8988T (cell line): ENCODE results near the gene LCNL1.
A peak's percentile ranks its signal among the peaks of the same experiment; 100 is the strongest.

Source experiments
- DNase-seq: peaks from one replicate; pipeline ENCODE4 v3.0.0; 2011

Gene LCNL1

GRCh38 chr9:136960212-136960937, 22.4 kb upstream of the LCNL1 start:
- no peak for DNase-seq

DNA sequence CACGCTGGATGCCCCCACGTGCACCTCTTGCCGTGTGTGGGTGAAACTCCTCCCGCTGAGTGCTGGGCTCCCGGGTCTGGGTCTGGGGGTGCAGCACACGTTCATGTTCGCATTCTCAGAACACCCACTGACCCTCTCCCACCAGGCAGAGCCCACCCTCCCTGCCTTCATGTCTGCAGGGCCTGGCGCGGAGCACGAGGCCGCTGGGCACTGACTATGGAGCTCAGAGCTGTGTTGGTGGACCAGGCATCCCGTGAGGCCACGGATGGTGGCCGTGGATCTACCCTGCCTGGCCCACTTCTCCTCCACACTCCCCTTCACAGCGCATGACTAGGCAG, 21.9 kb upstream of the LCNL1 start:
- DNase-seq = no peak

DNA sequence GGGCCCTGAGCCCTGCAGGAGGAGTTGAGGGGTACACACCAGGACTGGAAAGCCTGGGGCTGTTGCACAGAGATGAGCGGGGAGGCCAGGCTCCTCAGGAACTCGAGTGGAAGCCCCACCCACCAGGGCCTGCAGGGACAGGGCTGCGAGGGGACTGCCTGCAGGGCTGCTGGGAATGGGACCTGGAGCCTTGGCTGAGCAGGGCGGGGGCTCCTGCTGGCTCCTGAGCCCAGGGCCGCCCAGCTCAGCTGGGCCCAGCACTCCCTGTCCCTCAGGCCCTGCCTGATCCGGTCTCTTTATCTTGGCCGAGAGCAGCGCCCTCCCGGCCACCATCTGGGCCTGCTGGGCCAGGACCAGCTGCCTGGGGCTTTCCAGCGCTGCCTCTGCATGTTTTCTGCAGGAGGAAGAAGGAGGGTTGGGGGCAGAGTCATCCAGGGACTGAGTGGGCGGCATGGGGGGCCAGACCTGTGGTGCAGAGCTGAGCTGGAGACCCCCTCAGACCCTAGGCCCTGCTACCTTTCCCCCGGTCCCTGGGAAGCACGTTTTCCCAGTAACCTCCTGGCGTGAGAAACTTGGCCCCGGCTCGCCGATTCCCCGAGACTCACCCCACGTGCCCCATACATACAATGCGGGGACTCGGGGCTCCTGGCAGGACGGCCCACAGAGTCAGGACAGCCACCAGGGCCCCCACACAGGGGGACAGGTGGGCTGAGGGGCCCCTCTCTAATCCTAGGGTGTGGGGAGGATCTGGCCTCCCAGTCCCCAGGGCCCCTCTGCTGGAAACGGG, 21.3 kb upstream of the LCNL1 start:
- DNase-seq = no peak

DNA sequence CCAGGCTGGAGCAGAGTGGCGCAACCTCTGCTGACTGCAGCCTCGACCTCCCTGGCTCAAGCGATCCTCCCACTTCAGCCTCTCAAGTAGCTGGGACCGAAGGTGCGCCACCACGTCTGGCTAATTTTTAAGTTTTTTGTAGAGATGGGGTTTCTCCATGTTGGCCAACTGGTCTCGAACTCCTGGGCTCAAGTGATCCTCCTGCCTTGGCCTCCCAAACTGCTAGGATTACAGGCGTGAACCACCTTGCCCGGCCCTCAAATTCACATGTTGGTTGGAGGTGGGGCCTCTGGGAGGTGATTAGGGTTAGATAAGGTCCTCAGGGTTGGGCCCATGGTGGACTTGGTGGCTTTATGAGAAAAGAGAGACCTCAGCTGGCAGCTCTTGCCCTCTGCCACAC, 20.6 kb upstream of the LCNL1 start:
- no peak for DNase-seq

GRCh38 chr9:136962701-136963248, 20.0 kb upstream of the LCNL1 start:
- DNase-seq = no peak

DNA sequence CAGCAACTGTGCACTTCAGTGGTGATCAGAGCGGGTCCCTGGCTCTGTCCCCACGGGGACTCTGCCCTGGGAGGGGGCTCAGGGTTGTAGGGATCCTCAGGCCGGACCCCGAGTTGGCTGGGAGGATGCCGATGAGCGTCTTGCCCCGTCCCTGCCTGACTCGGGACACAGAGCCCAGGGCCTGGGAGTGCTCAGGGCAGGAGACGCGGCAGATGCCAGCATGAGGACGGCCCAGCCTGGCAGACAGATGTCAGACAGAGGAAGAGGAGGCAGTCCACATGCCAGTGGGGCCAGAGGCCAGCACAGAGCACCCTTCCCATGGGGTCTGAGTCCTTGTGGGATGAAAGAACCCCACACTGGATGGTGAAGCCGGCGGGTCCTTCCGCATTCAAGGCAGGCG, 19.5 kb upstream of the LCNL1 start:
- DNase-seq = no peak

- no peak for DNase-seq
Observed at GRCh38 chr9:136963751-136964150, 19.0 kb upstream of the LCNL1 start.

GRCh38 chr9:136964171-136964689, 18.6 kb upstream of the LCNL1 start:
- no peak for DNase-seq

DNA sequence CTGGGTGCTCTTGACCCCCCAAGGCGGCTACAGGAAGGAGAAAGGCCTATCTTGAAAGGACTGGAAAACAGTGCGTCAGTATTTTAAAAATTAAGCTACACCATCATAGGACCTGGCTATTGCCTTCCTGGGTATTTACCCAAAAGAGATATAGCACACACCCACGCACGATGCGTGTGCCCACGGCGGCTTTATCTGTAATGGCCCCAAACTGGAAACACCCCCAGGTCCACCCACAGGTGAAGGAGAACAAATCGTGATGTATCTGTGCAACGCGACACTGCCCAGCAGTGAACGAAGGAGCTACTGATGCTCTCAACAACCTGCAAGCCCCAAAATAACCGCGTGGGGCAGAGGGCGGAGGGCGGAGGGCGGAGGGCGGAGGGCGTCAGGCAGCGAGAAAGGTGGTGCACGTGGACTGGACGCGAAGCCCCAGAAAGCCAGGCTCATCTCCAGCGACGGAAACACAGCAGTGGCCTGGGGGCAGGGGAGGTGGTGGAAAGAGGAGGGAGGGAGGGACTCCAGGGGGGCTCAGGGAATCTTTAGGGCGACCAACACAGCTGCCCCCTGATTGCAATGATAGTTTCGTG, 17.9 kb upstream of the LCNL1 start:
- DNase-seq = no peak

DNA sequence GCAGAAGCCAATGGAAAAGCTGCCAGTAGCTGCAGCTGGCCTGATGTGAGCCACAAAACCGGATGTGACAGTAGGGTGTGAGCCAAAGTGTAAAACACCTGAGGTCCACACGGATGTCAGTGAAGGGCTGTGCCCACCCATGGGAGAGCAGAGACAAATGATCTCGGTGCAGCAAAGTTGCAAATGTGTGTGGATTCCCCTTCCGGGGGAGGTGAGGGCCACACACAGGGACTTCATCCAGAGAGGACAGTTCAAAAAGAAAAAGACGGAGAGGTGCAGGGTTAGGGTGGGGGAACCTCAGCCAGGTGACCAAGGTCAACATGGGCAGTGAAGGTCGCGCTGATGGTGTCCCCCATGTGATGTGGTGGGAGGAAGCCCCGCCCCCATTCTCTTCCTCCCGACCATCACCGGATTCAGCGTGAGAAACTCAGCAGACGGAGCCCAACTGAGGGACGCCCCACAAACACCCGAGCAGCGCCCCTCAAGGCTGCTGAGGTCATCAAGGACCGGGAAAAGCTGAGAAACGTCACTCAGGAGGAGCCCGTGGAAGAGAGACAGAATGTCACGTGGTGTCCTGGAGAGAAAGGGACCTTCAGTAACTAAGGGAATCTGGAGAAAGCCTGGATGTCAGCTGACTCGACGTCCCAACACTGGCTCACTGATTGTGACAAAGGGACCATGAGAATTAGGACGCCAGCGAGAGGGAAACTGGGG, 16.9 kb upstream of the LCNL1 start:
- DNase-seq = no peak

DNA sequence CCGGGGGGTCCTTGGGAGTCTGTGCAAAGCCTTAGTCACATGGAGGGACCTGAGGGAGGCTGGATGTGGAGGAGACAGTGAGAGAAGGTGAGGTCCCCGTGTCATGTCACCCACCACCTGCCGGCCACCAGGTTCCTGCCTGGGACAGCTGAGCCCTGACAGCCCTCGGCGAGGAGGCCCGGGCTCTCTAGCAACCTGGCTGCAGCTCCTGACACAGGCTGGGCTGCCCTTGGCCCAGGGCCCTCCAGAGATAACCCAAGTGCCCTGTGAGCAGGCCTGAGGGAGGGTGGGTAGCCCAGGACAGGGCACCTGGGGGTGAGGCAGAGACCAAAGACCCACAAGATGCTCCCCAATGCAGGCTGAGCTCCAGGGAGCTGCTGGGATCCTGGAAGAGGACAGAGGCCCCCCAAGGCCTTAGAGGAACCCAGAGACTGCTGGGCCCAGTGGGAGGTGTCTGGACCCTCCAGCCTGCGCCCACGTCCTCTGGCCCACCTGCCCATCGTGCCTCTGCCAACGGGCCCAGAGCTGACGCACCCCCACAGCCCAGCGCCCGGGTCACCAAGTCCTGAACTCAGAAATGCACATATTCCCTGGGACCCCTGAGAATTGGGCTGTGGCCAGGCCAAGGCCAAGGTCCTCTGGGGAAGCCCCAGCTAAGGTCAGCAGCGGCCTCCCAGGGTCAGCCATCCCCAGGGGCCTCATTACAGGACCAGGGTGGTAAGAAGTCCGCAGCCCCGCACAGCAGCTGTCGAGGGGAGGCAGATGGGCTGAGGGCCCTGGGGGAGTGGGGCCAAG, 14.3 kb upstream of the LCNL1 start:
- no peak for DNase-seq

DNA sequence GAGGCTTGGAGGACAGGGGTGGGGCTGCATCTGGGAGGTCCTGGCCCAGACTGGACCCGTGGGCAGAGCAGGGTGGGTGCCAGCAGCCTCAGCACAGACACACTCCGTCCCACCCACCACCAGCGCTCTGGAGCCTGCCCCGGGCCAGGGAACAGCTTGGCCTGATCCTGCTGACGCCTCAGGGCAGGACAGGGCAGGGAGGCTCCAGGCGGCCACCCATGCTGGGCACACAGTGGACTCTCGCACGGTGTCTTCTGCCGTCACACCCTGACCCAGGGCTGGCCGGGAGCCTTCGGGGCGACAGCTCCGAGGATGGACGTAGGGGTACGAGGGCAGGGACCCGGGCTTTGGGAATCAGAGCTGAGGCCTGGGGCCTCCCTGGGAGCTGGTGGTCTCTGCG, 13.6 kb upstream of the LCNL1 start:
- DNase-seq = no peak

DNA sequence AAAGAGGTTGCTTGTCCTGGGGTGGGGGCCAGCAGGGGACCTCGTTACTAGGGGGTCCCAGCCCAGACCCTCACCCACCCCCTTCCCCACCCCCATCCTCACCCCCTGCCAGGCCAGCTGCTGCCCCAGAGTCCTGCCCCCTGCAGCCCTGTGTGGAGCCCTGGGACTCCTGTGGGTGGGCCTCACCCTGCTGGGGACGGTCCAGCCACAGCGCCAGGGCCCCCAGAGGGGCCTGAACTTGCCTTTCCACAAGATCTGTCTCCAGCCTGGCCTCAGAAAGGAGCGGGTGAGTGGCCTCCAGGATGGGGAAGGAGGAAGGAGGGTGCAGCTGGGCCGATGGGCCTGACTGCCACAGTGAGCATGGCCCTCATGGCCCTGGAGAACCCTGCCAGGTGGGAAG, 13.0 kb upstream of the LCNL1 start:
- no peak for DNase-seq

- DNase-seq = no peak
Observed at GRCh38 chr9:136970361-136970760, 12.4 kb upstream of the LCNL1 start.

GRCh38 chr9:136971746-136972145, 11.0 kb upstream of the LCNL1 start:
- DNase-seq = no peak

DNA sequence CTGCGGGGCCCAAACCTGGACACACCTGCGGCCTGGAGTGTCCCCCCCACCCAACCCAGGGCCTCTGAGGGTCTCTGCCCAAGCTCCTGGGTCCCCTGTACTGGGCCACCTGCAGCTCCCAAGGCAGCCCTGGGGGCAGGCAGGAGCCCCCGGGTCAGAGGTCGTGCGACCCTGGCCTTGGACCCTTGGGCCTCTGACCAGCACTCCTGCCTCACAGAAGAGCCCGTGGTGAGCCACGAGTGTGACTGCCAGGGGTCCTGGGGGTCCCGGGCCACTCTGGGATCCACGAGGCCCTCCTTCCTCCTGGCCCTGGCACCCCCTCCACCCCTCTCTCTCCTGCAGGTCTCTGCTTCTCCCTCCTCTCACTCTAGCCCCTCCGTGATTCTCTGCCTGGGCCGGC, 10.5 kb upstream of the LCNL1 start:
- DNase-seq = no peak

DNA sequence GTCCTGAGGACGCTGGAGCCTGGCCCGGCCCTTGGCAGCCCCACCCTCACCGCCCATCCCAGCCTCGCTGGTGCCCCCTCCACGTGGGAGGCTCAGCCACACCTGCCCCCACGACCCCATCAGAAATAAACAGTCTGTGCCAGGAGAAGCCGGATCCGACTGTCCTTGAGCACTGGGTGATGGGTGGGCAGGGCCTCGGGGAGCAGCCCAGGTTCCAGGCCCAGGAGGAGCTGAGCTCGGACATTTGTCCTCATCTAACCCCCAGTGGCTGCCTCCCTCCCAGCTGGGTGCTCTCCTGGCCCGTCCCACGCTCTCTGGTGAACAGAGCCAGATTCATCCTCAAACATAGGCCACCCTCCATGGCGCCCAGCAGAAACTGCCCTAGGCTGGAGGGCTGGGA, 10.1 kb upstream of the LCNL1 start:
- no peak for DNase-seq

DNA sequence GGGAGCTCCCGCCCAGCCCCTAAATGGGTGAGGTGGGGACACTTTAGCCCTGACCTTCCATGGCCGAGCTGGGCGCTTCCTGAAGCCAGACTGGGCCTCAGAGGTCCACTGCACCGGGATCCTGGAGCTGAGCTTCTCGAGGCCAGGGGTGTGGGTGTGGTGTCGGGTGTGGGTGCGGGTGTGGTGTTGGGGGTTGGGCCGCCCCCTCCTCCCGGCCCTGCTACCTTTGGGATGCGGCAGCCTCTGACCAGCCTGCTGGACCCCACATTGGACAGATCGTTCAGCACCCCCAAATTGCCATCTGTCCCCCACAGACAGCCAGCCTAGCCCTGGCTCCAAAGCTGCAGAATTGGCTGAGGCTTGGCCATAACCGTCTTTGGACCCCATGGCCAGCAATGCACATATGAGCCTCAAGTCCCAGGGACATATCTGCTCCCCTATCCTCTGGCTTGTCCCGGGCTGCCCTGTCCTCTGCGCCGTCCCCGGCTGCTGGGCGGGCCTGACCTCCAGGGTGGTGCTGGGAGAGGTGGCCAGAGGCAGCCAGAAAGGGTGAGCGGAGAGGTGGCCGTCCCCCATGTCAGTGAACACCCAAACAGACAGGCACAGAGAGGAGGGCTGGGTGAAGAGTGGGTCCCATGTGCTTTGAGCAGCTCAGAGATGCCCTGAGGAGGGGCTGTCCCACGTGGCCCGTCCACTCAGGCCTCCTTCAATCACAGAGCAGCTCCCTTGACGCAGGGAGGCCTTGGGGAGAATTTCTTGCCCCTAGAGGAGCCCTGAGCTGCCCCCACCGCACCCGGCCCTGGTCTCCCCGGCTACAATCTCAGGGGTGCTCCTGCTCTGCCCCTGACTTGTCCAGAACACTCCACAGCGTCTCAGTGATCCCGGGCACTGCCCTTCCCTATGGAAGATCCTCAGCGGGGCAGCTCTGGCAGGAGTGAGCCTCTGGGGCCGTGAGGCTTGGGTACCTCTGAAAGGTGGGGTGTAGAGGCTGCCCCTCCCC, 8.9 kb upstream of the LCNL1 start:
- no peak for DNase-seq

DNA sequence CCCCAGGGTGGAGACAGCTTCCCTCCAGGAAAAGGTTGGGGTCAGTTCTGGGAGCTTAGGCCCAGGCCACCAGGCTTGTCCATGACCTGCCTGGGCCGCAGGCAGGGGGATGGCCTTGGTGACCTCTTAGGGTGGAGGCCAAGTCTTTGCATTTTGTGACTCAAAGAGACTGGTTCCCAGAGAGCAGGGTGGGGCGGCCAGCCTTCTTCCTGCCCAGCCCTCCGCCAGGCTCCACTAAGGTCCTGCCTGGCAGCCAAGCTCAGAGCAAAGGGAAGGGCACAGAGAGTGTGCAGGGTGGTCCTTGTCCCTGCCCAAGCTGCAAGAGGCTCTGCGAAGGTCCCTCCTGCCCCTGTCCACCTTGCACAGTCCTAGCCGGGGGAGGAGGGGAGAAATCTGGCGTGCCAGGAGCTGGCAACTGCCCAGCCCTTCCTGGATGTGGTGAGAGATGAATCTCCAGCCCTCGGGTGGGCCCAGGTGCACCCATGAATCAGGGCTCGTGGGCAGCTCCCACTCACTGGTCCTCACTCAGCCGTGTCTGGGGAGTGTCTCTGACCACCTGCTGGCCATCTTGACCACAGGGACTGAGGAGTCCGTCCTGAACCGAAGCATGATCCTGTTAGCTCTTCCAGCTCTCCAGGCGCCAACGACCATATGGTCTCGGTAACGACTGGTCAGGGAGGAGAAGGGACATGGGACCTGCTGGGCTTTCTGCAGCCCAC, 7.8 kb upstream of the LCNL1 start:
- no peak for DNase-seq

- peak; percentile 75 for DNase-seq
Observed at GRCh38 chr9:136975644-136976043, 7.1 kb upstream of the LCNL1 start.
